ENCODE measurements around the gene GLRB.
"Not testable (repeated sequence)": the region's sequence is repeated elsewhere in the genome, so short reads cannot be mapped to it uniquely, and the experiment has no call there.

DNA sequence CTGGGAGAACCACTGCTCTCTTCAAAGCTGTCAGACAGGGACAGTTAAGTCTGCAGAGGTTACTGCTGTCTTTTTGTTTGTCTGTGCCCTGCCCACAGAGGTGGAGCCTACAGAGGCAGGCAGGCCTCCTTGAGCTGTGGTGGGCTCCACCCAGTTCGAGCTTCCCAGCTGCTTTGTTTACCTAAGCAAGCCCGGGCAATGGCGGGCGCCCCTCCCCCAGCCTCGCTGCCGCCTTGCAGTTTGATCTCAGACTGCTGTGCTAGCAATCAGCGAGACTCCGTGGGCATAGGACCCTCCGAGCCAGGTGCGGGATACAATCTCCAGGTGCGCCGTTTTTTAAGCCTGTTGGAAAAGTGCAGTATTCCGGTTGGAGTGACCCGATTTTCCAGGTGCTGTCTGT is 104.3 kb downstream of the GLRB start:
- TF ChIP-seq, protein P1, sequence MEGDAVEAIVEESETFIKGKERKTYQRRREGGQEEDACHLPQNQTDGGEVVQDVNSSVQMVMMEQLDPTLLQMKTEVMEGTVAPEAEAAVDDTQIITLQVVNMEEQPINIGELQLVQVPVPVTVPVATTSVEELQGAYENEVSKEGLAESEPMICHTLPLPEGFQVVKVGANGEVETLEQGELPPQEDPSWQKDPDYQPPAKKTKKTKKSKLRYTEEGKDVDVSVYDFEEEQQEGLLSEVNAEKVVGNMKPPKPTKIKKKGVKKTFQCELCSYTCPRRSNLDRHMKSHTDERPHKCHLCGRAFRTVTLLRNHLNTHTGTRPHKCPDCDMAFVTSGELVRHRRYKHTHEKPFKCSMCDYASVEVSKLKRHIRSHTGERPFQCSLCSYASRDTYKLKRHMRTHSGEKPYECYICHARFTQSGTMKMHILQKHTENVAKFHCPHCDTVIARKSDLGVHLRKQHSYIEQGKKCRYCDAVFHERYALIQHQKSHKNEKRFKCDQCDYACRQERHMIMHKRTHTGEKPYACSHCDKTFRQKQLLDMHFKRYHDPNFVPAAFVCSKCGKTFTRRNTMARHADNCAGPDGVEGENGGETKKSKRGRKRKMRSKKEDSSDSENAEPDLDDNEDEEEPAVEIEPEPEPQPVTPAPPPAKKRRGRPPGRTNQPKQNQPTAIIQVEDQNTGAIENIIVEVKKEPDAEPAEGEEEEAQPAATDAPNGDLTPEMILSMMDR (IDR thresholded peaks at IDR 0.05; ENCODE audit: low read depth, low read length, poor library complexity, severe bottlenecking) = not testable (repeated sequence)
- not testable (repeated sequence) for TF ChIP-seq EZH2phosphoT487 (IDR thresholded peaks at IDR 0.05; ENCODE audit: borderline replicate concordance, low read length)

Measured in DOHH2 (cell line).